HepG2 (cell line): Measurements from ENCODE around the gene SEC14L2. TPM values are rescaled to one million over a fixed set of nuclear protein-coding genes. Genes with fewer than 3 reads are reported as not detected.
A peak's percentile ranks its signal among the peaks of the same experiment; 100 is the strongest.

ENCODE experiments used
- BCLAF1 ChIP-seq: fragments of 450-650 bp; IDR thresholded peaks from 2 replicates; pipeline ENCODE4 v1.6.1; 2017; ENCODE audit warnings: mild to moderate bottlenecking
- KLF15 ChIP-seq: sonication (generic); formaldehyde crosslinking; IDR thresholded peaks from 2 replicates; pipeline ENCODE4 v1.8.1; 2023; ENCODE audit warnings: borderline replicate concordance, mild to moderate bottlenecking, inconsistent platforms, missing genetic modification reagents, mixed read lengths
- NFYC ChIP-seq: IDR thresholded peaks from 2 replicates; pipeline ENCODE4 v1.6.1; 2016; ENCODE audit warnings: missing genetic modification reagents, missing compliant biosample characterization
- ZFP36 ChIP-seq: fragments of 150-350 bp; IDR thresholded peaks from 2 replicates; pipeline ENCODE4 v1.6.1; 2018; ENCODE audit warnings: borderline replicate concordance, low read length, low read depth; ENCODE audit not compliant: partially characterized antibody
- ZNF20 ChIP-seq: sonication (generic); formaldehyde crosslinking; IDR thresholded peaks from 2 replicates; pipeline ENCODE4 v1.4.0; 2020; ENCODE audit warnings: mild to moderate bottlenecking, moderate library complexity, missing genetic modification reagents
- ZNF326 ChIP-seq: sonication (generic); formaldehyde crosslinking; IDR thresholded peaks from 2 replicates; pipeline ENCODE4 v1.4.0; 2020; ENCODE audit warnings: missing genetic modification reagents, borderline replicate concordance
- ZNF441 ChIP-seq: sonication (generic); formaldehyde crosslinking; IDR thresholded peaks from 2 replicates; pipeline ENCODE4 v1.7.0; 2021; ENCODE audit warnings: missing genetic modification reagents, borderline replicate concordance
- ZNF629 ChIP-seq: sonication (generic); formaldehyde crosslinking; conservative IDR thresholded peaks from 2 replicates; pipeline ENCODE4 v1.5.0; 2020; ENCODE audit warnings: missing genetic modification reagents
- ZNF75D ChIP-seq: sonication (generic); formaldehyde crosslinking; IDR thresholded peaks from 2 replicates; pipeline ENCODE4 v1.8.1; 2023; ENCODE audit warnings: missing genetic modification reagents, mild to moderate bottlenecking, borderline replicate concordance
- ZNF782 ChIP-seq: sonication (generic); formaldehyde crosslinking; IDR thresholded peaks from 2 replicates; pipeline ENCODE4 v1.4.0; 2020; ENCODE audit warnings: missing genetic modification reagents, mild to moderate bottlenecking, borderline replicate concordance
- ZNF790 ChIP-seq: sonication (generic); formaldehyde crosslinking; IDR thresholded peaks from 2 replicates; pipeline ENCODE4 v1.8.0; 2022; ENCODE audit warnings: missing genetic modification reagents, mild to moderate bottlenecking, borderline replicate concordance
- ZNF878 ChIP-seq: sonication (generic); formaldehyde crosslinking; IDR thresholded peaks from 2 replicates; pipeline ENCODE4 v1.8.1; 2023; ENCODE audit warnings: mild to moderate bottlenecking, missing genetic modification reagents, moderate library complexity
- ZSCAN9 ChIP-seq: IDR thresholded peaks from 2 replicates; pipeline ENCODE4 v1.6.1; 2016; ENCODE audit warnings: borderline replicate concordance
- polyA plus RNA-seq, 8 experiments: library from polyadenylated mRNA; depleted of rRNA in 3 of 8; stranded (reverse) in 7 of 8; unstranded in 1 of 8; fragments of >200 nt; fragmentation: Illumina TruSeq in 4 of 8; extraction: Trizol in 4 of 8; gene quantifications; 2 replicates each; pipeline versions ENCODE4 v1.2.1 to v1.2.3, GENCODE V29; 2011 to 2016; ENCODE audit warnings: low read depth in 4 of 8, missing spikeins in 1 of 8, mixed read lengths in 1 of 8; ENCODE audit not compliant: insufficient read depth in 1 of 8
- total RNA-seq, 5 experiments: library from RNA; depleted of rRNA; stranded (reverse); fragments of >200 nt; fragmentation: Illumina TruSeq; extraction: Trizol; gene quantifications; 2 replicates each; pipeline ENCODE4 v1.2.3, GENCODE V29; 2016; ENCODE audit warnings: low read depth in 1 of 5
- TF ChIP-seq, protein P1 (sequence below): sonication (generic); formaldehyde crosslinking; IDR thresholded peaks from 2 replicates; pipeline ENCODE4 v1.5.0; 2020; ENCODE audit warnings: mild to moderate bottlenecking, missing genetic modification reagents
- TF ChIP-seq, protein P2 (sequence below): sonication (generic); formaldehyde crosslinking; IDR thresholded peaks from 2 replicates; pipeline ENCODE4 v1.4.0; 2020; ENCODE audit warnings: missing genetic modification reagents, mild to moderate bottlenecking, borderline replicate concordance
- TF ChIP-seq, protein P3 (sequence below): sonication (generic); formaldehyde crosslinking; conservative IDR thresholded peaks from 2 replicates; pipeline ENCODE4 v1.8.0; 2022; ENCODE audit warnings: missing genetic modification reagents
- TF ChIP-seq, protein P4 (sequence below): sonication (generic); formaldehyde crosslinking; IDR thresholded peaks from 2 replicates; pipeline ENCODE4 v1.4.0; 2020; ENCODE audit warnings: mild to moderate bottlenecking, missing genetic modification reagents

The SEC14L2 gene
- total and polyA plus RNA-seq, 2 of the 13 experiments (the other 11 are each of a cell fraction or from before 2014, with no cell fraction given): 4.1 to 5.1 TPM

DNA sequence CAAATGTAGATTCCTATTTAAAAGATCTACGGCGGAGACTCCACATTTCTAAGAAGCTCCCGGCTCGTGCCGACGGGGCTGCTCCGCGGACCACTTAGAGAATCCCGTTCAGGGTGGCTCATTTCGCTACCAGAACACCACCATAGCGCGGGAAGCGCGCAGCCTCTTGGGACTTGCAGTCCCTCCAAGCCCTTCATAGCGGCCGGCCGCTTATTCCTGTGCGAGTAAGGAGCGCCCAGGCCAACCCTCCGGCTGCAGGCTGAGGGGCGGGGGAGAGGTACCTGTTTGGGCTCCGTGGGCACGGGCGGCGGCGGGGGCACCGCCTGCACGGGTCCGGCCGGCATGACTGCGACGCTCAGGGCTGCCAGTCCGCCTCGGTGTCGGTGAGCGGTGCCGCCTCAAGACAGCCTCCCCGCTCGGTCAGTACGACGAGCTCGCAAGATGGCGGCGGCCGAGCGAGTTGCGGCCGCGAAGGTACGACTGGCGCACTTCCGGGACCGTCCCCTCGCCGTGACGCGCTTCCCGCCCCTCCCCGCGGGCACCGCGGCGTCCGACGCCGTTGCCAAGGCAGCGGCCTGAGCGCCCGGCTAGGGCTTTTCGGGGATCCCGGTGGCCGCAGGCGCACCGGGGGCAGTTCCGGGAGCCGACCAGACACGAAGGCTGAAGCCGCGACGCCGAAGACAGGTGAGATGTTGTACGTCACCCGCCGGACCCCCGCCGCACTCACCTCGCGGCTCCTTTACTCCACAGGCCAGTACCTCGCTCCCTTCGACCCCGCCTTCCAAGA lies 40.2 kb upstream of the SEC14L2 start, which contains the start of the genes CCDC157 and SF3A1 (continued):
- TF ChIP-seq, protein P1, sequence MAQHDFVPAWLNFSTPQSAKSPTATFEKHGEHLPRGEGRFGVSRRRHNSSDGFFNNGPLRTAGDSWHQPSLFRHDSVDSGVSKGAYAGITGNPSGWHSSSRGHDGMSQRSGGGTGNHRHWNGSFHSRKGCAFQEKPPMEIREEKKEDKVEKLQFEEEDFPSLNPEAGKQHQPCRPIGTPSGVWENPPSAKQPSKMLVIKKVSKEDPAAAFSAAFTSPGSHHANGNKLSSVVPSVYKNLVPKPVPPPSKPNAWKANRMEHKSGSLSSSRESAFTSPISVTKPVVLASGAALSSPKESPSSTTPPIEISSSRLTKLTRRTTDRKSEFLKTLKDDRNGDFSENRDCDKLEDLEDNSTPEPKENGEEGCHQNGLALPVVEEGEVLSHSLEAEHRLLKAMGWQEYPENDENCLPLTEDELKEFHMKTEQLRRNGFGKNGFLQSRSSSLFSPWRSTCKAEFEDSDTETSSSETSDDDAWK (CRISPR knock-in tag): no peak
- TF ChIP-seq, protein P2, sequence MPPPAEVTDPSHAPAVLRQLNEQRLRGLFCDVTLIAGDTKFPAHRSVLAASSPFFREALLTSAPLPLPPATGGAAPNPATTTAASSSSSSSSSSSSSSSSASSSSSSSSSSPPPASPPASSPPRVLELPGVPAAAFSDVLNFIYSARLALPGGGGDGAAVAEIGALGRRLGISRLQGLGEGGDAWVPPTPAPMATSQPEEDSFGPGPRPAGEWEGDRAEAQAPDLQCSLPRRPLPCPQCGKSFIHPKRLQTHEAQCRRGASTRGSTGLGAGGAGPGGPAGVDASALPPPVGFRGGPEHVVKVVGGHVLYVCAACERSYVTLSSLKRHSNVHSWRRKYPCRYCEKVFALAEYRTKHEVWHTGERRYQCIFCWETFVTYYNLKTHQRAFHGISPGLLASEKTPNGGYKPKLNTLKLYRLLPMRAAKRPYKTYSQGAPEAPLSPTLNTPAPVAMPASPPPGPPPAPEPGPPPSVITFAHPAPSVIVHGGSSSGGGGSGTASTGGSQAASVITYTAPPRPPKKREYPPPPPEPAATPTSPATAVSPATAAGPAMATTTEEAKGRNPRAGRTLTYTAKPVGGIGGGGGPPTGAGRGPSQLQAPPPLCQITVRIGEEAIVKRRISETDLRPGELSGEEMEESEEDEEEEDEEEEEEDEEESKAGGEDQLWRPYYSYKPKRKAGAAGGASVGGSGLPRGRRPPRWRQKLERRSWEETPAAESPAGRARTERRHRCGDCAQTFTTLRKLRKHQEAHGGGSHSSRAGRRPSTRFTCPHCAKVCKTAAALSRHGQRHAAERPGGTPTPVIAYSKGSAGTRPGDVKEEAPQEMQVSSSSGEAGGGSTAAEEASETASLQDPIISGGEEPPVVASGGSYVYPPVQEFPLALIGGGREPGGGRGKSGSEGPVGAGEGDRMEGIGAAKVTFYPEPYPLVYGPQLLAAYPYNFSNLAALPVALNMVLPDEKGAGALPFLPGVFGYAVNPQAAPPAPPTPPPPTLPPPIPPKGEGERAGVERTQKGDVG: no peak
- peak; percentile 59; the same call in 1 of the 2 replicates for TF ChIP-seq KLF15
- 0 out of 2 replicates have a peak, but pooled peaks have one; percentile 77 for TF ChIP-seq ZNF20 (CRISPR knock-in tag)
- no peak for TF ChIP-seq BCLAF1
- no peak for TF ChIP-seq ZNF441 (CRISPR knock-in tag)
- TF ChIP-seq ZNF790: peak; percentile 77; the same call in 1 of the 2 replicates
- TF ChIP-seq, protein P3, sequence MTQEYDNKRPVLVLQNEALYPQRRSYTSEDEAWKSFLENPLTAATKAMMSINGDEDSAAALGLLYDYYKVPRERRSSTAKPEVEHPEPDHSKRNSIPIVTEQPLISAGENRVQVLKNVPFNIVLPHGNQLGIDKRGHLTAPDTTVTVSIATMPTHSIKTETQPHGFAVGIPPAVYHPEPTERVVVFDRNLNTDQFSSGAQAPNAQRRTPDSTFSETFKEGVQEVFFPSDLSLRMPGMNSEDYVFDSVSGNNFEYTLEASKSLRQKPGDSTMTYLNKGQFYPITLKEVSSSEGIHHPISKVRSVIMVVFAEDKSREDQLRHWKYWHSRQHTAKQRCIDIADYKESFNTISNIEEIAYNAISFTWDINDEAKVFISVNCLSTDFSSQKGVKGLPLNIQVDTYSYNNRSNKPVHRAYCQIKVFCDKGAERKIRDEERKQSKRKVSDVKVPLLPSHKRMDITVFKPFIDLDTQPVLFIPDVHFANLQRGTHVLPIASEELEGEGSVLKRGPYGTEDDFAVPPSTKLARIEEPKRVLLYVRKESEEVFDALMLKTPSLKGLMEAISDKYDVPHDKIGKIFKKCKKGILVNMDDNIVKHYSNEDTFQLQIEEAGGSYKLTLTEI: no peak
- no peak for TF ChIP-seq ZNF326 (CRISPR knock-in tag)
- TF ChIP-seq ZNF782 (CRISPR knock-in tag): no peak; the same call in 1 of the 2 replicates
- TF ChIP-seq ZFP36: no peak
- TF ChIP-seq ZNF878 (CRISPR knock-in tag): no peak
- peak; percentile 25 for TF ChIP-seq NFYC (CRISPR knock-in tag)
- no peak; the same call in 1 of the 2 replicates for TF ChIP-seq ZNF629 (CRISPR knock-in tag)
- TF ChIP-seq ZNF75D (CRISPR knock-in tag): no peak
- TF ChIP-seq, protein P4, sequence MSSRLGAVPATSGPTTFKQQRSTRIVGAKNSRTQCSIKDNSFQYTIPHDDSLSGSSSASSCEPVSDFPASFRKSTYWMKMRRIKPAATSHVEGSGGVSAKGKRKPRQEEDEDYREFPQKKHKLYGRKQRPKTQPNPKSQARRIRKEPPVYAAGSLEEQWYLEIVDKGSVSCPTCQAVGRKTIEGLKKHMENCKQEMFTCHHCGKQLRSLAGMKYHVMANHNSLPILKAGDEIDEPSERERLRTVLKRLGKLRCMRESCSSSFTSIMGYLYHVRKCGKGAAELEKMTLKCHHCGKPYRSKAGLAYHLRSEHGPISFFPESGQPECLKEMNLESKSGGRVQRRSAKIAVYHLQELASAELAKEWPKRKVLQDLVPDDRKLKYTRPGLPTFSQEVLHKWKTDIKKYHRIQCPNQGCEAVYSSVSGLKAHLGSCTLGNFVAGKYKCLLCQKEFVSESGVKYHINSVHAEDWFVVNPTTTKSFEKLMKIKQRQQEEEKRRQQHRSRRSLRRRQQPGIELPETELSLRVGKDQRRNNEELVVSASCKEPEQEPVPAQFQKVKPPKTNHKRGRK (CRISPR knock-in tag): no peak
- TF ChIP-seq ZSCAN9 (CRISPR knock-in tag): 0 out of 2 replicates have a peak, but pooled peaks have one; percentile 40
